ENCODE measurements around the gene RBFOX2. TPM values are rescaled to one million over a fixed set of nuclear protein-coding genes. Genes with fewer than 3 reads are reported as not detected.
"Not testable (repeated sequence)": the region's sequence is repeated elsewhere in the genome, so short reads cannot be mapped to it uniquely, and the experiment has no call there.

The RBFOX2 gene
- total RNA-seq, 1 donor from 2014 or later = 126 TPM

GRCh38 chr22:35804421-35804820 is 224.2 kb downstream of the RBFOX2 start:
- no peaks in the 10 kb centered on the region for H3K9me3 Mint-ChIP-seq
- no peaks in the 10 kb centered on the region for H3K27me3 Mint-ChIP-seq (ENCODE audit: low read depth)
- no peak for DNase-seq (ENCODE audit: low read depth, low spot score)
- H3K27ac Mint-ChIP-seq (ENCODE audit: unreplicated experiment) = no peak overlapping the region
- no peak for TF ChIP-seq CTCF (conservative IDR thresholded peaks at IDR 0.05)
- H3K4me1 Mint-ChIP-seq = peaks cover 16% of the 10 kb centered on the region
- H3K4me3 Mint-ChIP-seq = no peak overlapping the region
- H3K36me3 Mint-ChIP-seq (ENCODE audit: low read depth) = peaks cover 21% of the 10 kb centered on the region

GRCh38 chr22:35802885-35803284 is 225.7 kb downstream of the RBFOX2 start:
- peaks cover 16% of the 10 kb centered on the region for H3K4me1 Mint-ChIP-seq
- DNase-seq (ENCODE audit: low read depth, low spot score) = no peak
- no peak overlapping the region for H3K4me3 Mint-ChIP-seq
- no peaks in the 10 kb centered on the region for H3K27me3 Mint-ChIP-seq (ENCODE audit: low read depth)
- no peak for TF ChIP-seq CTCF (conservative IDR thresholded peaks at IDR 0.05)
- H3K27ac Mint-ChIP-seq (ENCODE audit: unreplicated experiment) = no peak overlapping the region
- H3K36me3 Mint-ChIP-seq (ENCODE audit: low read depth) = peaks cover 13% of the 10 kb centered on the region
- H3K9me3 Mint-ChIP-seq = no peaks in the 10 kb centered on the region

- H3K9me3 Mint-ChIP-seq; H3K27me3 Mint-ChIP-seq (ENCODE audit: low read depth); H3K4me3 Mint-ChIP-seq; DNase-seq (ENCODE audit: low read depth, low spot score); H3K27ac Mint-ChIP-seq (ENCODE audit: unreplicated experiment): not testable (repeated sequence)
- H3K36me3 Mint-ChIP-seq (ENCODE audit: low read depth) = peaks cover 13% of the 10 kb centered on the region
- peaks cover 16% of the 10 kb centered on the region for H3K4me1 Mint-ChIP-seq
Measured at GRCh38 chr22:35801301-35801700, 227.3 kb downstream of the RBFOX2 start.

GRCh38 chr22:35799150-35799549 is 229.5 kb downstream of the RBFOX2 start:
- H3K27ac Mint-ChIP-seq (ENCODE audit: unreplicated experiment) = no peak overlapping the region
- peaks cover 12% of the 10 kb centered on the region for H3K4me1 Mint-ChIP-seq
- TF ChIP-seq CTCF (conservative IDR thresholded peaks at IDR 0.05) = no peak
- no peak overlapping the region for H3K4me3 Mint-ChIP-seq
- peaks cover 6% of the 10 kb centered on the region for H3K36me3 Mint-ChIP-seq (ENCODE audit: low read depth)
- no peaks in the 10 kb centered on the region for H3K27me3 Mint-ChIP-seq (ENCODE audit: low read depth)
- DNase-seq (ENCODE audit: low read depth, low spot score) = no peak
- H3K9me3 Mint-ChIP-seq = no peaks in the 10 kb centered on the region

- TF ChIP-seq CTCF (conservative IDR thresholded peaks at IDR 0.05) = no peak
- no peak for DNase-seq (ENCODE audit: low read depth, low spot score)
- H3K9me3 Mint-ChIP-seq = no peaks in the 10 kb centered on the region
- H3K36me3 Mint-ChIP-seq (ENCODE audit: low read depth) = peaks cover 2% of the 10 kb centered on the region
- H3K4me3 Mint-ChIP-seq = no peak overlapping the region
- H3K27ac Mint-ChIP-seq (ENCODE audit: unreplicated experiment) = no peak overlapping the region
- peaks cover 12% of the 10 kb centered on the region for H3K4me1 Mint-ChIP-seq
- no peaks in the 10 kb centered on the region for H3K27me3 Mint-ChIP-seq (ENCODE audit: low read depth)
Measured at GRCh38 chr22:35797411-35797810, 231.2 kb downstream of the RBFOX2 start.

GRCh38 chr22:35795476-35795875 is 233.1 kb downstream of the RBFOX2 start:
- peaks cover 5% of the 10 kb centered on the region for H3K4me1 Mint-ChIP-seq
- DNase-seq (ENCODE audit: low read depth, low spot score) = no peak
- no peak overlapping the region for H3K4me3 Mint-ChIP-seq
- no peak overlapping the region for H3K27ac Mint-ChIP-seq (ENCODE audit: unreplicated experiment)
- H3K27me3 Mint-ChIP-seq (ENCODE audit: low read depth) = no peaks in the 10 kb centered on the region
- no peaks in the 10 kb centered on the region for H3K9me3 Mint-ChIP-seq
- no peak for TF ChIP-seq CTCF (conservative IDR thresholded peaks at IDR 0.05)
- peaks cover 2% of the 10 kb centered on the region for H3K36me3 Mint-ChIP-seq (ENCODE audit: low read depth)

All from neural crest cell (in vitro differentiated cells).